Endothelial cell of umbilical vein (primary cell): ENCODE results near the gene CCPG1.

ENCODE experiments used
- EZH2 ChIP-seq: IDR thresholded peaks from 2 replicates; pipeline ENCODE4 v1.6.1; 2012; ENCODE audit warnings: borderline replicate concordance, low read depth, mild to moderate bottlenecking, moderate library complexity, low read length, inconsistent platforms; ENCODE audit not compliant: severe bottlenecking
- FOS ChIP-seq: IDR thresholded peaks from 2 replicates; pipeline ENCODE4 v1.6.1; 2011; ENCODE audit warnings: mild to moderate bottlenecking, low read length, moderate library complexity, borderline replicate concordance; ENCODE audit not compliant: insufficient read depth
- JUN ChIP-seq: IDR thresholded peaks from 2 replicates; pipeline ENCODE4 v1.6.1; 2011; ENCODE audit warnings: borderline replicate concordance, low read depth; ENCODE audit not compliant: insufficient read length, insufficient read depth
- POLR2A ChIP-seq: IDR thresholded peaks from 2 replicates; pipeline ENCODE4 v1.6.1; 2012; ENCODE audit warnings: low read depth, mild to moderate bottlenecking, control low read depth, low read length
- POLR2AphosphoS5 ChIP-seq: IDR thresholded peaks from 2 replicates; pipeline ENCODE4 v1.6.1; 2012; ENCODE audit warnings: low read depth, mild to moderate bottlenecking, control low read depth, low read length, moderate library complexity; ENCODE audit not compliant: insufficient read depth
- TF ChIP-seq, protein P1 (sequence below), 2 donors: IDR thresholded peaks; 1 replicate in 1 of 2; 2 replicates in 1 of 2; pipeline ENCODE4 v1.5.1; 2011; ENCODE audit warnings: low read length in 2 of 2, mild to moderate bottlenecking in 2 of 2, moderate library complexity in 2 of 2, control low read depth in 1 of 2, inconsistent platforms in 1 of 2, low read depth in 1 of 2; ENCODE audit not compliant: insufficient read depth in 1 of 2; ENCODE audit errors: extremely low read depth in 1 of 2
- TF ChIP-seq, protein P2 (sequence below): IDR thresholded peaks from 2 replicates; pipeline ENCODE4 v1.6.1; 2011; ENCODE audit not compliant: insufficient read depth, insufficient read length

DNA sequence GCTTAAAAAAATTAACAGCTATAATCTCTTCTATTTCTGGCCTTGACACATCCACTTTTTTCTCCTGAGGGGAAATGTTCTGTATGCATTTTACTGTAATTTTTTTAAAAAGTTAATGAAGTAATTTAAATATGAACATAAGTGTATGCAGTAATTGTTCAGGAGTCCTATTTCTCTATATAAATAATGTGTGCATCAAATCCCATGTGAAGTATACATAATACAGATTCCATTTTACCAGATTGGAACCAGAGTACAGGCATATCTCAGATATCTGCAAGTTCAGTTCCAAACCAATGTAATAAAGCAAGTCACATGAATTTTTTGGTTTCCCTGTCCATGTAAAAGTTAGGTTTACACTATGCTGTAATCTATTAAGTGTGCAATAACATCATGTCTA is 26.6 kb downstream of the CCPG1 start:
- TF ChIP-seq POLR2A (no peak), POLR2AphosphoS5 (no peak), EZH2 (no peak), FOS (no peak), JUN (no peak)
- TF ChIP-seq, protein P1, sequence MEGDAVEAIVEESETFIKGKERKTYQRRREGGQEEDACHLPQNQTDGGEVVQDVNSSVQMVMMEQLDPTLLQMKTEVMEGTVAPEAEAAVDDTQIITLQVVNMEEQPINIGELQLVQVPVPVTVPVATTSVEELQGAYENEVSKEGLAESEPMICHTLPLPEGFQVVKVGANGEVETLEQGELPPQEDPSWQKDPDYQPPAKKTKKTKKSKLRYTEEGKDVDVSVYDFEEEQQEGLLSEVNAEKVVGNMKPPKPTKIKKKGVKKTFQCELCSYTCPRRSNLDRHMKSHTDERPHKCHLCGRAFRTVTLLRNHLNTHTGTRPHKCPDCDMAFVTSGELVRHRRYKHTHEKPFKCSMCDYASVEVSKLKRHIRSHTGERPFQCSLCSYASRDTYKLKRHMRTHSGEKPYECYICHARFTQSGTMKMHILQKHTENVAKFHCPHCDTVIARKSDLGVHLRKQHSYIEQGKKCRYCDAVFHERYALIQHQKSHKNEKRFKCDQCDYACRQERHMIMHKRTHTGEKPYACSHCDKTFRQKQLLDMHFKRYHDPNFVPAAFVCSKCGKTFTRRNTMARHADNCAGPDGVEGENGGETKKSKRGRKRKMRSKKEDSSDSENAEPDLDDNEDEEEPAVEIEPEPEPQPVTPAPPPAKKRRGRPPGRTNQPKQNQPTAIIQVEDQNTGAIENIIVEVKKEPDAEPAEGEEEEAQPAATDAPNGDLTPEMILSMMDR (IDR thresholded peaks at IDR 0.05; ENCODE audit: extremely low read depth in 1 of 2, insufficient read depth in 1 of 2, low read depth in 1 of 2, low read length in 2 of 2), result no peak
- TF ChIP-seq, protein P2, sequence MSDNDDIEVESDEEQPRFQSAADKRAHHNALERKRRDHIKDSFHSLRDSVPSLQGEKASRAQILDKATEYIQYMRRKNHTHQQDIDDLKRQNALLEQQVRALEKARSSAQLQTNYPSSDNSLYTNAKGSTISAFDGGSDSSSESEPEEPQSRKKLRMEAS, result no peak
